GM12873 (cell line): ENCODE results near the gene ZNF641.

Experiments
- TF ChIP-seq, protein P1 (sequence below): IDR thresholded peaks from 2 replicates; pipeline ENCODE4 v1.5.1; 2012; ENCODE audit warnings: low read depth, mild to moderate bottlenecking, moderate library complexity, low read length, control low read depth; ENCODE audit not compliant: insufficient read depth; ENCODE audit errors: missing control alignments

ZNF641 gene

DNA sequence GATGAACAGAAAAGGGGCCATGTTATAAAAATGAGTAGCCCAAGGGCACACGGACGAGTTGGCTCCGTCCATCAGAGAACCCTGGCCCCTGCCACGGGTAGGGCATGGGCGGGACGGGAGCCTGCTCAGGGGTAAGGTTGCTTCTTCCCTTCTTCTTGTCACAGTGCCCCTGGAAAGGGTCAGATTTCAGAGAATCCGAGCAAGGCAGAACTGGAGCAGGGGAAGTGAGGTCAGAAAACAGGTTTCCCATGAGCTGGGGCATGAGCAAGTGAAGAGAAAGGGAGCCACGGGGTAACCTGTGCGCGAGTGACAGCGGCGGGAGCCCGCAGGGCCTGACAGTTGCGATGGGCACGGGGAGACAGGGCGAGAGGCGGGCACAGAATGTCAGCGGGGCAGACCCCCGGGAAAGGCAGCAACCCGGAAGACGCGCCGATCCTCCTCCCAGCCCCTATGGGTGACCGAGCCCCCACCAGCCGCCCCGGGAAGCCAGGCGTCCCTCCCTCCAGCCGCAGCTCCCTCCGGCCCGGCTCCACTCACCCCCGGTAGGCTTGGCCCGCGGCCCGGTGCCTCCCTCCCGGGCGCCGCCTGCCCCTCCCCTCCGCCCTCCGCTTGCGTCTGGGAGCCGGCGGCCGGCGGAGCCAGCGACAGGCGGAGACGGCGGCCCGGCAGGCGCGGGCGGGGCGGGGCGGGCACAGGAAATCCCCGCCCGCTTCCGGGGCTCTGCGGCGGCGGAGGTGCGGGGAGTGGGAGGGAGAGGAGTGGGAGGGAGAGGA, at the start of gene ZNF641:
Gene ZNF641, minus strand, starts transcription at position 671 of the 773 bp plus-strand sequence. CDS start 2,829 bp downstream, outside the sequence.
- TF ChIP-seq, protein P1, sequence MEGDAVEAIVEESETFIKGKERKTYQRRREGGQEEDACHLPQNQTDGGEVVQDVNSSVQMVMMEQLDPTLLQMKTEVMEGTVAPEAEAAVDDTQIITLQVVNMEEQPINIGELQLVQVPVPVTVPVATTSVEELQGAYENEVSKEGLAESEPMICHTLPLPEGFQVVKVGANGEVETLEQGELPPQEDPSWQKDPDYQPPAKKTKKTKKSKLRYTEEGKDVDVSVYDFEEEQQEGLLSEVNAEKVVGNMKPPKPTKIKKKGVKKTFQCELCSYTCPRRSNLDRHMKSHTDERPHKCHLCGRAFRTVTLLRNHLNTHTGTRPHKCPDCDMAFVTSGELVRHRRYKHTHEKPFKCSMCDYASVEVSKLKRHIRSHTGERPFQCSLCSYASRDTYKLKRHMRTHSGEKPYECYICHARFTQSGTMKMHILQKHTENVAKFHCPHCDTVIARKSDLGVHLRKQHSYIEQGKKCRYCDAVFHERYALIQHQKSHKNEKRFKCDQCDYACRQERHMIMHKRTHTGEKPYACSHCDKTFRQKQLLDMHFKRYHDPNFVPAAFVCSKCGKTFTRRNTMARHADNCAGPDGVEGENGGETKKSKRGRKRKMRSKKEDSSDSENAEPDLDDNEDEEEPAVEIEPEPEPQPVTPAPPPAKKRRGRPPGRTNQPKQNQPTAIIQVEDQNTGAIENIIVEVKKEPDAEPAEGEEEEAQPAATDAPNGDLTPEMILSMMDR, result no peak

DNA sequence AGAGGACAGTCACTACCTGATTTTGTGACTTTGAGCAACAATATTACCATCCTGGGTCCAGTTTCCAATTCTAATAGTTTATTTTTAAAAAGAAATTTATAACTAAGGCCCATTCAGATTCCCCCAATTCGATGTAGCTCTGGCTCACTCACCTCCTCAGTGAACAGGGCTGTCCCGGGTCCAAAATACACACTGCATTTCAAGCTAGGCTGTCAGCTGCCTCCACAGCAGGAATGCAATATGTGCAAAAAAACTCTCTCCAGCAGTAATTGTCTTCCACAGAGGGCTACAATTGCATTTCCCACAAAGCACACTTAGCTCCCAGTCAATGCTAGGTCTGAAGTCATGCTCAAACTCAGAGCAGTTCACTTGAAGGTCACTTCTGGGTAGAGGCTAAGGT, 39.3 kb upstream of the ZNF641 start:
- TF ChIP-seq, protein P1, result no peak

DNA sequence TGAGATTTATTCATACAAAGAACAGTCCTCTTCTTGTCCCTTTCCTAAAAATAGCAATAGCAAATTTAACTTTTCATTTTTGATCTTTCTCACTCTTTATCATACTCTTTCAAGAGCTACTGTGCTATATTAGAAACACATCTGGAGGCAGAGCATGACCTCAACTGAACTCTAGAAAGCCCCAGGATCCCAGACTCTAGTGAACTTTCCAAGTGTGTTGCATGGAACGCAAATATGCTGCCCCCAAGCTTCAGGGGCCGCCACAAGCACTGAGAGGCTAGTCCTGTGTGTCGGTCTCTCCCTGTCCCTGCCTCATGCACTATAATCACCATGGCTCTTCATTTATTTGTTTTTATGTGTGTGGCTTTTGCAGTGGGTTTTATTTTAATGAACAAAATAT, 38.7 kb upstream of the ZNF641 start:
- TF ChIP-seq, protein P1, result no peak

DNA sequence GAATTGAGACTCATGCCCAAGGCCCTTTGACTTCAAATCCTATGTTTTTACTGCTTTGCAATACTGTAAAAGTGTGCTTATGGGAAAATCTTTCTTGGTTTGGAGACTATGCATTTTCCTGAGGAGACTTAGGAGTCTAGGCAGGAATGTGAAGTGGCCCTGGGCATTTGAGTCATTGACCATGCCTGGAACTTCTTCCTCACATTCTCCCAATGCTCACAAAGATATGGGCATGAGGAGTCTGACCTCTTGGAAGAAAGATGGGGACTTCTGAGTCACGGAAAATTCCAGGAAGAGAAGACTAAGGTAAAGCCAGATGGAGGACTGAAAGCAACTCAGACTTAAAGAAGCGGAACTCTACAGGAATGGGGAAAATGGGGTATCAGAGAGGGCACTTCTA, 38.2 kb upstream of the ZNF641 start:
- TF ChIP-seq, protein P1, result no peak

DNA sequence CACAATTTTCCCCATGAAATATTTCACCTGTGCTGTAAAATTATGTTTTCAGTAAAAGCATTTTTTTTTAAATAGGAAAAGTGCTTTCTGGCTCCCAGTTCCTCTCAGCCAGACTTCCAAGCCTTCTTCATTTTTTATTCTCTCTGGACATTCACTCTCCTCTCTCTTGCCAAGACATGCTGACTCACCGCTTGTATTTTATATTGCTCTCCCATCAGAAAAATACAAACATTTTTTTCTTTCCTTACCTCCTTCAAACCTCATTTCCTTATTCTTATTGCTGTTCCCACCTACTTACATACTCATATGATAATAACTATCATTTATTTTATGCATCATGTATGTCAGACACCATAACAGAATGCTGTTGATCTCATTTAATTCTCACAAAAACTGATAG, 37.7 kb upstream of the ZNF641 start:
- TF ChIP-seq, protein P1, result no peak

DNA sequence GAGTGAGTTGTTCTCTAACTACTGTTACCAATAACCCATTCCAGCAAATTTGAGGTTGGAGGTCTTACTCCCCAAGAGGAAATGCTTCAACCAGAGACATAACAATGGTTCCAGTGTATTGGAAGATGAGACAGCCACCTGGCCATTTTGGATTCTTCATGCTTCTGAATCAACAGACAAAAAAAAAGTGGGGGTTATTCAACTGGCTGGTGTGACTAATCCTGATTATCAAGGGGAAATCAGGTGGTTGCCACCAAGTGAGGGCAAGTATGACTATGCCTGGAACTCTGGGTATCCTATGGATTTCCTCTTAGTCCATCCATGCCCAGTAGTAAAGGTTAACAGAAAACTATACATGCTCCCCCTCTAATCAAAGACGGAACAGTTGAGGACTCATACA, 29.9 kb upstream of the ZNF641 start:
- TF ChIP-seq, protein P1, result no peak

DNA sequence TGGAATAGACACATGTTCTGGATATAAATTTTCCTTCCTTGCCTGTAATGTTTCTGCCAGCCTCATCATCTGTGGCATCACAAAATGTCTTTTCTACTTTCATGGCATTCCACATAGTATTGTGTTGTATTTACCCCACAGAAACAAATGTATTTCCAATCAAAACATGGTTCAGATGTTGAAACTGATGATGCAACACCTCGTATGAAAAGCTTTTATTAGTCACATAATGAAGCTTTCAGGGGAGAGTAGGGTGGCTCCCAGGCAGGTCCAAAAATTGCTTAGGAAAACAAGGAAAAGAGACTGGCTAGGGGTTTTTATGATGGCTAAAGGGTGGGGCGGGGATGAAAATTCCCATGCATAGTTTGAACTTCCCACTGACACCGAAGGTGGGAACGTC, 29.1 kb upstream of the ZNF641 start:
- TF ChIP-seq, protein P1, result no peak
